ENCODE measurements around the gene CFAP77. TPM values are rescaled to one million over a fixed set of nuclear protein-coding genes. Genes with fewer than 3 reads are reported as not detected.

CFAP77 gene
- total and polyA plus RNA-seq, 9 donors, result 0.11 to 13.8 (median 0.47) TPM; not detected in 4

DNA sequence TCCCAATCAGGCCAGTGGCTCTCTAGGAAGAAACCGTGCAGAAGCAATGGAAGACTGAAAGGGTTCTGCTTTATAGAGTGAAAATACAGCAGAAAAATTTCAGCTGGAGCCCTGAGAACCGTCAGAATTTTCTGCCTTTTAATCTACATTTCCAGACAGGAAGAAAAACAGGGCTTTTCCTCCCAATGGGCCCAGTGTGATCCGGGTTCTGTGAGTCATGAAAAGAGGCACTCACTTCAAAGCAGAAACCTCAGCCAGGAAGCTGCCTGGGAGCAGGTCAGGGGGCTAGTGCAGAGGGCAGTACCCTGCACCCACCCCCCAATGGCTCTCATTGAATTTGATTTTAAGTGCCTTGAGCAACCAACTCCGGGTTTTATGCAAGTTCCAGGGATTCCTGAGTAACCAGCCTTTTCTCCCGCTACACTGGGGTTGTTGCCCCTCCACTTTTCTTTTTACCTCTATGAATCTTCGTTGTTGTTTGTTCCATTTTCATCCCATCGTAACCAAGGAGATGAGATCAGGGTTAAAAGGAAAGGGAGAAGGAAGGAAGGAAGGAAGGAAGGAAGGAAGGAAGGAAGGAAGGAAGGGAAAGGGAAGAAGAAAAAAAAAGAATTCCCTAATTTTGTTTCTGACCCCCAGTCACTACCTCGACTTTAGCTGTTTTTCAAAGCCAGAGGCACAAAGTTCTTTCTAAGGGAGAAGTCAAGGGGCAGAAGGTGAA is 173.7 kb downstream of the CFAP77 start:
- H3K36me3 ChIP-seq, result no peaks in the 10 kb centered on the region
- no peaks in the 10 kb centered on the region for H3K9me3 ChIP-seq
- H3K27me3 ChIP-seq, result peaks cover 13% of the 10 kb centered on the region
- TF ChIP-seq, protein P1, sequence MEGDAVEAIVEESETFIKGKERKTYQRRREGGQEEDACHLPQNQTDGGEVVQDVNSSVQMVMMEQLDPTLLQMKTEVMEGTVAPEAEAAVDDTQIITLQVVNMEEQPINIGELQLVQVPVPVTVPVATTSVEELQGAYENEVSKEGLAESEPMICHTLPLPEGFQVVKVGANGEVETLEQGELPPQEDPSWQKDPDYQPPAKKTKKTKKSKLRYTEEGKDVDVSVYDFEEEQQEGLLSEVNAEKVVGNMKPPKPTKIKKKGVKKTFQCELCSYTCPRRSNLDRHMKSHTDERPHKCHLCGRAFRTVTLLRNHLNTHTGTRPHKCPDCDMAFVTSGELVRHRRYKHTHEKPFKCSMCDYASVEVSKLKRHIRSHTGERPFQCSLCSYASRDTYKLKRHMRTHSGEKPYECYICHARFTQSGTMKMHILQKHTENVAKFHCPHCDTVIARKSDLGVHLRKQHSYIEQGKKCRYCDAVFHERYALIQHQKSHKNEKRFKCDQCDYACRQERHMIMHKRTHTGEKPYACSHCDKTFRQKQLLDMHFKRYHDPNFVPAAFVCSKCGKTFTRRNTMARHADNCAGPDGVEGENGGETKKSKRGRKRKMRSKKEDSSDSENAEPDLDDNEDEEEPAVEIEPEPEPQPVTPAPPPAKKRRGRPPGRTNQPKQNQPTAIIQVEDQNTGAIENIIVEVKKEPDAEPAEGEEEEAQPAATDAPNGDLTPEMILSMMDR (IDR thresholded peaks at IDR 0.05), result no peak
- TF ChIP-seq POLR2A (IDR thresholded peaks at IDR 0.05), result no peak
- no peak for TF ChIP-seq EP300 (IDR thresholded peaks at IDR 0.05)
- 5 to 6% (median 6%) methylated on average over 8 of the region's 8 CpGs for WGBS, 3 donors
- intact Hi-C loops (cut with DNase I), result no loop called here
- no peak overlapping the region for H3K4me3 ChIP-seq
- no peak overlapping the region for H3K27ac ChIP-seq
- peaks cover 5% of the 10 kb centered on the region for H3K4me1 ChIP-seq (ENCODE audit: insufficient read depth)
- DNase-seq, result no peak

DNA sequence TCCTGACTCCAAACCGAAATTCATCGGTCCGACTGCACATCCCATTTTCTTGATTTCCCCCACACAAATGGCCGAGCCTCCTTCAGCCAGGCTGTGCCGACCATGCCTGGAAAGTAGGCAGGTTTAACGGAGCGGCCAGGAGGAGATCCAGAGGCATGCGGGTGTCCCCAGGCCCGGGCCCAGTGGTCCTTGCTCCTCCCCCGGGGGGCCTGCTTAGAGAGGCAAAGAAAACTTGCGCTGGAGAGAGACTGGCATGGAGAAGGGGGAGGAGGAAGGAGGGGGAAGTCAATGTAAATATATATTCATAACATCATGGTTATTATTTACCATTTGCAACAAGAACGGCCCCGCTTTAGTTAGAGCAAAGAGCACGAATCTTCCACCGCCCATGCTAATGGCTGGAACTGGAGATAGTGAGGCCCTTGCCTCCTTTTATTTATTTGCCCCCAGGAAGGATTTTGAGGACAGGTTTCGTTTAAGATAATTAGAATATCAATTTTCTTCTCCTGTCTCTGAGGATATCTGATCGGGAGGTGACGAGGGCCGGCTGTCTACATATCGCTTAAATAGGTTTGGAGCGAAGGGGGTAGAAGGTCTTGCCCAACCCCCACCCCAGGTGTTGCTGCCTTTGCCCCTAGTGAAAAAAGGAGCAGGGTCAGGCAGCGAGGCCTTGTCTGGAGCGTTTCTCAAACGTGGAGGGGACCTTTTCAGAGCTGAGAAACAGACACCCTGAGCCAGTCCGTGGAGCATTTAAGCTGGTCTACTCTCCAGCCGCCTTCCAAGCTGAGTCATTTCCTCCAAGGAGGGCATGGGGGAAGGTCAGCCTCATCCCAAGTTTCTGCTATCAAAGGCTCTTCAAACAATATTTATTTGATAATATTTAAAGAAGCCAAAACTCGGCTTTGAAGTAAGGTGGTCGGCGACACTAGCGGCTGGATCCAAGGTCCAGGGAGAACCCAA is 174.9 kb downstream of the CFAP77 start:
- intact Hi-C loops (cut with DNase I), result no loop called here
- peaks cover 14% of the 10 kb centered on the region for H3K27me3 ChIP-seq
- no peaks in the 10 kb centered on the region for H3K9me3 ChIP-seq
- TF ChIP-seq EP300 (IDR thresholded peaks at IDR 0.05) (no peak), POLR2A (IDR thresholded peaks at IDR 0.05) (no peak)
- TF ChIP-seq, protein P1 (IDR thresholded peaks at IDR 0.05), result no peak
- 10 to 12% (median 10%) methylated on average over 30 of the region's 30 CpGs for WGBS, 3 donors
- H3K27ac ChIP-seq, result no peak overlapping the region
- peaks cover 5% of the 10 kb centered on the region for H3K4me1 ChIP-seq (ENCODE audit: insufficient read depth)
- DNase-seq, result no peak
- no peaks in the 10 kb centered on the region for H3K36me3 ChIP-seq
- H3K4me3 ChIP-seq, result no peak overlapping the region

- intact Hi-C loops (cut with DNase I), result no loop called here
- Histone ChIP-seq H3K36me3 (no peaks in the 10 kb centered on the region), H3K4me1 (ENCODE audit: insufficient read depth) (peaks cover 5% of the 10 kb centered on the region), H3K27me3 (peaks cover 4% of the 10 kb centered on the region), H3K4me3 (no peak overlapping the region), H3K27ac (no peak overlapping the region), H3K9me3 (no peaks in the 10 kb centered on the region)
- WGBS, 3 donors, result 7 to 9% (median 7%) methylated on average over 42 of the region's 42 CpGs
- TF ChIP-seq EP300 (IDR thresholded peaks at IDR 0.05) (no peak), POLR2A (IDR thresholded peaks at IDR 0.05) (no peak)
- TF ChIP-seq, protein P1 (IDR thresholded peaks at IDR 0.05), result no peak
- no peak for DNase-seq
Observed at GRCh38 chr9:132585954-132586829, 176.2 kb downstream of the CFAP77 start.
